Upper lobe of left lung (tissue), 4 donors: ENCODE results near the gene DHX8.

Experiments
- CTCF ChIP-seq, 6 experiments: fragments of 450-650 bp in 4 of 6; fragments of 200-600 bp in 2 of 6; sonication (generic) in 2 of 6; IDR thresholded peaks; one replicate each; pipeline ENCODE4 v1.5.1; 2016 to 2019; ENCODE audit warnings: antibody characterized with exemption in 6 of 6
- POLR2A ChIP-seq, 4 donors: fragments of 450-650 bp; IDR thresholded peaks; one replicate each; pipeline ENCODE4 v1.5.1; 2016 to 2017; ENCODE audit warnings: antibody characterized with exemption in 4 of 4, mild to moderate bottlenecking in 2 of 4

- no peak for TF ChIP-seq POLR2A (IDR thresholded peaks at IDR 0.05)
- TF ChIP-seq CTCF (IDR thresholded peaks at IDR 0.05) = no peak
Observed at GRCh38 chr17:43475494-43476089, 8.2 kb upstream of the DHX8 start.
